Measurements from ENCODE around the gene SLC26A9.

SLC26A9 gene

GRCh38 chr1:205947024-205947423, 3.8 kb upstream of the SLC26A9 start:
- DNase-seq = no peak

DNA sequence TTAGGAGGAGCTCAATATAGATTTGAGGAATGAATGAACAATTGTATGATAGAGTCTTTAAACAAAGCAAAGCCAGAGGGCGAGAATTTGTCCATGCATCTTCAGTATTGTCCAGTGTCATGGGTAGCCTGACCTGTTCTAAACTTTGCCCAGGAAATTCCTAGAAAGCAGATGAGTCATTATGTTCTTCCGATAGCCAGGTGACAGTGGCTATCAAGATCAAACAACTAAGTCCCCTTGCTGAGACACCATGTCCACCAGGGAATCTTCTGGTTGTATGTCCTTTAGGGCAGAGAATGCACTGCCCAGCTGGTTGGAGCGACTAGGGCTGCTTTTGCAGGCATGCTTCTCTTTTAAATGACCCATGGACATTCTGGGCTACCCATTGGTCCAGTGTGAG, 1.8 kb upstream of the SLC26A9 start:
- DNase-seq = no peak

DNA sequence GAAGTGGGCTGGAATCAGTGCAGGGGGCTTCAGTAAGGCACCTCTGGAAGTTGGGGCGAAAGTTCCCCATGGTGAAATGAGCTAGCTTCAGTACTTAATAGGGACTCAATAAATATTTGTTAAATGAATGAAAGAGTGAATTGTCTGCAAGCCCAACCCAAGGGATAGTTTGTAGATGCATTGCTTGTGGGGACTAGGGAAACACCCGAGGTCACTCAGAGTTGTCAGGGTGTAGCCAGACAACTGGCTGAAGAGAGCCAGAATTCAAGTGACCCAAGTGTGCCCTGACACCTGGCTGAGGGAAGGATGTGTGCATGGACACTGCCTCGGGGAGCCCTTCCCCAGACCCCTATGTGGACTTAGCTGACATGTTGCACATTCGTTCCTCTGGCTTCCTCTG, 1.3 kb upstream of the SLC26A9 start:
- no peak for DNase-seq

DNA sequence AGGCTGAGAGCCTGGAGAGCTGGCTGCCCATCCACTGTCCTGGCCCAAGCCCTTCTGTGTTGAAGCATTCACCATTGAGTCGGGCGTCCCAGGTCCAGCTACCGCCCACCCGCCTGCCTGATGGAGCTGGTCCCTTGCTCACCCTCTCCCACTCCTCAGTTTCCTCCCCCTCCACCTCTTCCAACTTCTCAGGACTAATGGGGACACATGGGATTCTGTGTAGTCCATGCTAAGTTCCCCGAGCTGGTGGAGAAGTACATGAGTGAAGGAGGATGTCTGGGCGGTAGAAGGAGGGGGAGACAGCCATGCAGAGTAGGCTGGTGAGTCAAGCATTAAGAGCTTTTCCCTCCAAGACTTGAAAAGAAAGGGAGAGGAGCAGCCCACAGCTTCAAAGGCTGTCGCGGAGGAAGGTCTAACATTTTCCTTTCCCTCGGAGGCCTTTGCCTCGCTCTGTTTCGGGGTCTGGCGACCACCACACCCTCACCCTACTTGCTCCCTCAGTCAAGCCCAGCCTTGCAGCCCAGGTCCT, 561 bp downstream of the SLC26A9 start:
- no peak for DNase-seq

- DNase-seq = no peak
Observed at GRCh38 chr1:205940710-205941109, 2.5 kb downstream of the SLC26A9 start.

DNA sequence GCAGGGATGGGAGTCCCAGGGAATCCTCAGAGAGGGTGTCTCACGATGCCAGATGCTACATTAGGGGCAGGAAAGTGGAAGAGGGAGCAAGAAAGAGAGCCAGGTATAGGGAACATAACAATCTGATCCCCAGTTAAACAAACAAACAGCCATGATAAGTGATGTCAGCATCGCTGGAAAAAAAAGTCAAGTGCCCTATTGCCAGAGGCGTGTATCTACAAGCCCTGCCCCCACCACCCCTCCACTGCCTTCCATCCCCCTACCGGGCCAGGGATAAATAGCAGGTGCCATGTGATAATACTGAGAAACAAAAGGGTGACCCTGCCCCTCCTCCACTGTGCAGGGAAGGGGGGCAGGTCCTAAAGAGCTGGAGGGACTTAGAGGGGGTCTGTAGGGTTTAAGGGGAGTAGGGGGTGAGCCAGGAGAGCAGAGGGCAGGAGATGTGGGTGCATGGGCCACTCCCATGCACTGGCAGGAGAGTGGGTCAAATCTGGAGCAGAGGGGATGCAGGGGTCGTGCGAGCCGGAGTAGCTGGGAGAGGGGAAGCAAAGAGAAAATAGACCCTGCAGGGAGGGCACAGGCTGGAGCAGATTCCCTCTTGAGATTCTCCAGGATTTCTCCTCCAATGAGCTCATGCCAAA, 3.4 kb downstream of the SLC26A9 start:
- DNase-seq = no peak

- DNase-seq = no peak
Observed at GRCh38 chr1:205938682-205939081, 4.6 kb downstream of the SLC26A9 start.

- DNase-seq = peak; percentile 83
Observed at GRCh38 chr1:205936846-205937586, 6.2 kb downstream of the SLC26A9 start.

DNA sequence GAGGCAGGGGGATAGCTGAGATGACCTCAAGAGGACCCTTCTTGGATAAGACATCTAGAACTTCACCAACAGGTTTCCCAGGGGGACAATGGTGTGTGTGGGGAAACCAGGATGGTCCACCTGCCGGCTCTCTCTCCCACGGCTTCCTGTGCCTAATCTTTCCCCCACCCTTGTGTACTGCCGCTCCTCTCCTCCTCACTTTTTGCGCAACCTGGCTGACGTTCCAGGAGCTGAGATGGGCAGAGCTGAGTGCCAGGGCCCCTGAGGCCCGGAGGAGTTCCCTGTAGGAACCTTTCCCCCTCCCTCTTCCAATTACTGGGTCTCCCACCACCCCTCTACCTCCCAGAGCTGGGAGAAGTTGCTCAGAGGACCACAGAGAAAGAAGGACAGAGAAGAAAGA, 6.9 kb downstream of the SLC26A9 start:
- no peak for DNase-seq

- DNase-seq = no peak
Observed at GRCh38 chr1:205935869-205936268, 7.4 kb downstream of the SLC26A9 start.

DNA sequence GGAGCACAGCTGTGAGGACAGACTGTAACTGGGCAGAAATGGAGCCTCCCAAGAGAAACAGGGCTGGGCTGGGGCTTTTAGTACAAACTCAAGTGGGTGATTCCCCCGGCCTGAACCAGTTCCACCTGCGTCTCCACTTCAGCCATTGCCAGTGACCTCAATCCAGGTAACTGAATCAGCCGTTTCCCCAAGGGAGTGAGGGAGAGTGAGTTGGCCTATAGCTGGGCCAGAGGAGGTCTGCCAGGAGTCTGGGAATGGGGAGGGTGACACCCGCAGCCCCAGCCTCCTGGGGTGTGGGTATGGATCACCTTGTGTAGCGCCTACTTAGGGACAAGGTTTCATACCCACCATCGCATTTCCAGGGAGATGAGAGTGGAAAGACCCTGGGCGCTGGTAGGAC, 8.5 kb downstream of the SLC26A9 start:
- no peak for DNase-seq

- peak; percentile 74 for DNase-seq
Observed at GRCh38 chr1:205933671-205934618, 9.3 kb downstream of the SLC26A9 start.

DNA sequence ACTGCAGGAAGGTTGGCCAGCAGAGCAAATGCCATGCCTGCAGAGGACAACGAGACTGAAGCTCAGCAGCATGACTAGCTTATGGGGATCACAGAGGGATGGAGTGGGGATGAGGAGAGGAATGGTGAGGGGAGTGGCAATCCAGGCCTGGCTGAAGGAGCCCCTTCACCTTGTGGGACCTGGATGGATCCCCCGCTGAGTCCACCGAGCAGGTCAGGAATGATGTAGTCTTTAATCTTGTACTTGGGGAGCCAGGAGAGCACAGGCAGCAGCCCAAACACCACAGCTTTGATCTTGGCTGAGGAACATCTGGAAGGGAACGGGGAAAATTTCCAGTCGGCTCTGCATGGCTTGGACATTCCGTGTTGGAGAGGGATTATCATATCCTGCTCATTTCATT, 10.5 kb downstream of the SLC26A9 start:
- DNase-seq = no peak

- no peak for DNase-seq
Observed at GRCh38 chr1:205930799-205931281, 12.4 kb downstream of the SLC26A9 start.

DNA sequence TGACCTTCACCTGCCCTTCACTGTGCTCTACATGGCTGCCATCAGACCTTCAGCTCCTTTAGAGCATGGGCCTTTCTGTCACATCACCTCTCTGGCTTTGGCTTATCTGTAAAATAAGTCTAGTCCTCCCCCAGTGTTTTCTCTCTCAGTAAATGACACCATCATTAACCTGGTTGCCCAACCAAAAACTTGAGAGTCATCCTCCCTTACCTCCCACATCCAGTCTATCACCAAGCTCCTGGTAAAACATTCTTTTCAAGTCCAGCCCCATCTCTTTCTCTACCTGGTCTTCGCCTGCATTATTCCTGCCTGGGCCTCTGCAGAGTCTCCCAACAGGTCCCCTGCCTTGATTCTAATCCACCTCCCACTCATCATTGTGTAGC, 13.1 kb downstream of the SLC26A9 start:
- no peak for DNase-seq

DNA sequence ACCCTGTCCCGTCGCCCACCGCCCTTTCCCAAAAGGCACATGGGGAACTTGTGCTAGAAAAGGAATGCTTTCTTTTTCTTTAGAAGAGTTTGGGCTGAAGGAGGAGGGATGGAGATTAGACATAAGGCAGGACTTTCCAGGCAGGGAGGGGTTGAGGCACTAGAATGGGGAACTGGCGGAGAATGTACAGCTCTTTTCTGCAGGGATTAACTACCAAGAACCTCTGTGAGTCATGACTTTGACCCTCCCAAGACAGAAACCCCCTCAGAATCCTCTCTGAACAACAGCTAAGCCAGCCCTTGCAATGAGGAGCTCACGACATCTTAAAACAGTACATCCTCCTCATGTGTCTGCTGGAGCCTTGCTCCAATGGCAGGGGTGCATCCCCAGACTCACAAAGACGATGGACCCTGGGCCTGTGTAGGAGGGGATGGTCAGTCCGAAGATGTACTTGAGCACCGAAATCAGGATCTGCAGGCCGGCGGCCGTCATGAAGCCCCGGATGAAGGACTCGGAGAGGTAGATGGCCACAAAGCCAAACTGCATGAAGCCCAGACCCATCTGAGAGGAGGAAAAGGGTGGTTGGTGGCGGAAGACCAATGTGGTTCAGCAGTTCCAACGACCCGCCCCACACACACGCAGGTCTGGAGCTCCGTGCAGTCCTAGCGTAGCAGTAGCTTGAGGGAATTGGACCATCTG, 13.6 kb downstream of the SLC26A9 start:
- no peak for DNase-seq

GRCh38 chr1:205928317-205928716, 14.9 kb downstream of the SLC26A9 start:
- no peak for DNase-seq

GRCh38 chr1:205927676-205928075, 15.6 kb downstream of the SLC26A9 start:
- no peak for DNase-seq

- DNase-seq = no peak
Observed at GRCh38 chr1:205927247-205927646, 16.0 kb downstream of the SLC26A9 start.

DNA sequence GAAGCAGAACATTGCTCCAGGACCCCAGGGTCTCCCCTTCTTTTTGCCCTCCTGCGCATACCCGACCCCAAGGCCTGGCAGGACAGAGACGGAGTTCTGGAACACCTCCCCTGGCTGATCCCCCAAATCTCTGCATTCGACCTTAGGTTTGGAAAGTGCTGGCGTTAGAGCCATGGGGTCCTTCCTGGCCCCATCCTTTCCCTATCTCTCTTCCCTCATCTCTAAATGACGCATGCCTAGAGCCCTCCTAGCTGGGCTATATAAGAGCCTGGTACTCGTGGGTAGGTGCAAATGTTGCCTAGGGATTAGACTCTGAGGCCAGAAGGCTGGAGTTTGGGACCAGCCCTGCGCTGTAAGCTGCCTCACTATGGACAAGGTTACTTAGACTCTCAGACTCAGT, 16.6 kb downstream of the SLC26A9 start:
- DNase-seq = no peak

GRCh38 chr1:205926213-205926612, 17.0 kb downstream of the SLC26A9 start:
- DNase-seq = no peak

DNA sequence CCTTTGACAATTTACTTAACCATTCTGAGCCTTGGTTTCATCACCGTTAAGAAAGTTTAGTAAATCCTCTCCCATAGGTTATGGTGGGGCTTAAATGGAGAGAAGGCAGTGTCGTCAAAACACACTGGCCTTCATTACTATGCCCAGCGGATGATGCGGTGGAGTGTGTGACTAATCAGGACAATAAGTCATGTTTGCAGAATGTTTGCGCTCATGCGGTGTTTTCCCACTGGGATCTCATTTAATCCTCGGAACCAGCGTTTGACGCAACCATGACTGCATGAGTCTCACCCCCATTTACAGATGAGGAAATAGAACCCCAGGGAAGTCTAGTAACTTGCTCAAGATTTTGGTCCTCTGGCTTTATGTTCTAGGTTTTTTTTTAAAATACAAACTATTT, 17.5 kb downstream of the SLC26A9 start:
- DNase-seq = peak; percentile 89
